ENCODE data around the gene SYDE2.
"Not testable (repeated sequence)": the region's sequence is repeated elsewhere in the genome, so short reads cannot be mapped to it uniquely, and the experiment has no call there.

Gene SYDE2

GRCh38 chr1:85216697-85217096, 15.9 kb upstream of the SYDE2 start:
- DNase-seq, result no peak

GRCh38 chr1:85214654-85215053, 13.8 kb upstream of the SYDE2 start:
- no peak for DNase-seq

- DNase-seq, result no peak
These were observed 7.7 kb upstream of the SYDE2 start for GRCh38 chr1:85208488-85208887.

GRCh38 chr1:85203573-85204171, 2.9 kb upstream of the SYDE2 start:
- DNase-seq, result no peak

GRCh38 chr1:85202864-85203255, 2.0 kb upstream of the SYDE2 start:
- no peak for DNase-seq

- DNase-seq, result no peak
These were observed 1.5 kb upstream of the SYDE2 start for GRCh38 chr1:85202092-85202863.

GRCh38 chr1:85201340-85202091, 700 bp upstream of the SYDE2 start:
- peak; percentile 17 to 35 for DNase-seq

- DNase-seq, result peak in 1 of 2 experiments; percentile 26
These were observed 951 bp downstream of the SYDE2 start for GRCh38 chr1:85199667-85200462.

GRCh38 chr1:85198864-85199263, 2.0 kb downstream of the SYDE2 start:
- no peak for DNase-seq

GRCh38 chr1:85196358-85196757, 4.5 kb downstream of the SYDE2 start:
- no peak for DNase-seq

GRCh38 chr1:85195703-85196102, 5.1 kb downstream of the SYDE2 start:
- no peak for DNase-seq

GRCh38 chr1:85192129-85192528, 8.7 kb downstream of the SYDE2 start:
- not testable (repeated sequence) for DNase-seq

- DNase-seq, result no peak
These were observed 11.7 kb downstream of the SYDE2 start for GRCh38 chr1:85189120-85189519.

GRCh38 chr1:85188530-85188929, 12.3 kb downstream of the SYDE2 start:
- DNase-seq, result no peak

GRCh38 chr1:85187021-85187420, 13.8 kb downstream of the SYDE2 start:
- DNase-seq, result not testable (repeated sequence)

GRCh38 chr1:85184245-85184644, 16.6 kb downstream of the SYDE2 start:
- DNase-seq, result no peak

GRCh38 chr1:85182700-85183099, 18.1 kb downstream of the SYDE2 start:
- no peak for DNase-seq

- no peak for DNase-seq
These were observed 19.9 kb downstream of the SYDE2 start for GRCh38 chr1:85180869-85181268.

GRCh38 chr1:85179522-85179921, 21.3 kb downstream of the SYDE2 start:
- no peak for DNase-seq

- no peak for DNase-seq
These were observed 22.4 kb downstream of the SYDE2 start for GRCh38 chr1:85178396-85178795.

GRCh38 chr1:85174503-85174902, 26.3 kb downstream of the SYDE2 start:
- DNase-seq, result no peak

- DNase-seq, result no peak
These were observed 28.0 kb downstream of the SYDE2 start for GRCh38 chr1:85172684-85173337.

- no peak for DNase-seq
These were observed 29.1 kb downstream of the SYDE2 start for GRCh38 chr1:85171721-85172120.

All from NCI-H2081 (cell line).